HG03558 (cell line): ENCODE results near the gene RPA4.
"Not testable (repeated sequence)": the region's sequence is repeated elsewhere in the genome, so short reads cannot be mapped to it uniquely, and the experiment has no call there.

Experiments
- ATAC-seq: cut with Tn5 transposase; IDR thresholded peaks from one replicate; pipeline ENCODE4 v1.9.1; 2021; ENCODE audit warnings: moderate number of reproducible peaks; ENCODE audit not compliant: unreplicated experiment; ENCODE audit errors: extremely low read depth

The RPA4 gene

GRCh38 chrX:96883608-96884007 is at the start of gene RPA4:
RPA4 (plus strand) TSS chrX:96883908; CDS start chrX:96884311, 403 bp downstream.
- no peak for ATAC-seq

GRCh38 chrX:96834137-96834536 is 49.6 kb upstream of the RPA4 start:
- ATAC-seq, result no peak

- ATAC-seq, result peak; percentile 48
Measured at GRCh38 chrX:96835660-96836289, 47.9 kb upstream of the RPA4 start.

GRCh38 chrX:96837808-96838207 is 45.9 kb upstream of the RPA4 start:
- ATAC-seq, result no peak

- ATAC-seq, result no peak
Measured at GRCh38 chrX:96838537-96838936, 45.2 kb upstream of the RPA4 start.

- no peak for ATAC-seq
Measured at GRCh38 chrX:96841325-96841724, 42.4 kb upstream of the RPA4 start.

GRCh38 chrX:96841866-96842265 is 41.8 kb upstream of the RPA4 start:
- ATAC-seq, result not testable (repeated sequence)

GRCh38 chrX:96843566-96843965 is 40.1 kb upstream of the RPA4 start:
- no peak for ATAC-seq

GRCh38 chrX:96846841-96847240 is 36.9 kb upstream of the RPA4 start:
- ATAC-seq, result no peak

- ATAC-seq, result not testable (repeated sequence)
Measured at GRCh38 chrX:96859422-96859821, 24.3 kb upstream of the RPA4 start.

- ATAC-seq, result peak; percentile 60
Measured at GRCh38 chrX:96861218-96861617, 22.5 kb upstream of the RPA4 start.

- no peak for ATAC-seq
Measured at GRCh38 chrX:96861661-96862060, 22.0 kb upstream of the RPA4 start.

GRCh38 chrX:96884027-96884426 is 319 bp downstream of the RPA4 start:
- no peak for ATAC-seq

- ATAC-seq, result no peak
Measured at GRCh38 chrX:96889726-96890125, 6.0 kb downstream of the RPA4 start.

GRCh38 chrX:96906741-96907140 is 23.0 kb downstream of the RPA4 start:
- ATAC-seq, result no peak

GRCh38 chrX:96907516-96908272 is 24.0 kb downstream of the RPA4 start:
- no peak for ATAC-seq

GRCh38 chrX:96909291-96909690 is 25.6 kb downstream of the RPA4 start:
- ATAC-seq, result no peak

- ATAC-seq, result no peak
Measured at GRCh38 chrX:96918864-96919263, 35.2 kb downstream of the RPA4 start.

- ATAC-seq, result no peak
Measured at GRCh38 chrX:96919672-96920071, 36.0 kb downstream of the RPA4 start.

- no peak for ATAC-seq
Measured at GRCh38 chrX:96924581-96924980, 40.9 kb downstream of the RPA4 start.

- ATAC-seq, result no peak
Measured at GRCh38 chrX:96929036-96929435, 45.3 kb downstream of the RPA4 start.
